GM21367 (cell line): ENCODE data around the gene HCK.

Source experiments
- ATAC-seq: cut with Tn5 transposase; IDR thresholded peaks from one replicate; pipeline ENCODE4 v1.9.1; 2021; ENCODE audit not compliant: unreplicated experiment

The HCK gene

GRCh38 chr20:32125506-32125905 is 73.5 kb downstream of the HCK start:
- no peak for ATAC-seq

- no peak for ATAC-seq
Measured at GRCh38 chr20:32126919-32127318, 74.9 kb downstream of the HCK start.

GRCh38 chr20:32127347-32127746 is 75.3 kb downstream of the HCK start:
- no peak for ATAC-seq

DNA sequence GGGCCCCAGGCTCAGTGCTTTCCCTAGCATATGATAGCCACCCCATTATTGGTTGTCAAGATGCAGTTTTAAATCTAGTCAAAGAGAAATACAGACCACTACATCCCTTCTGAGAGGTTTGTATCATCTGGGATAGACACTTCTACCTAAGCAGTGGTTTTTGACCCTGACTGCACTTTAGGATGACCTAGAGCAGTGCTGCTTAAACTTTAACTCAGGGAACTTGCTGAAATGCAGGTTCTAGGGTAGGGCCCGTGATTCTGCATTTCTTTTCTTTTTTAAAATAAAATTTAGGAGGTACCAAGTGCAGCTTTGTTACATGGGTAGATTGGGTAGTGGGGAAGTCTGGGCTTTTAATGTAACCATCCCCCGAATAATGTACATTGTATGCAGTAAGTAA is 76.1 kb downstream of the HCK start:
- no peak for ATAC-seq

DNA sequence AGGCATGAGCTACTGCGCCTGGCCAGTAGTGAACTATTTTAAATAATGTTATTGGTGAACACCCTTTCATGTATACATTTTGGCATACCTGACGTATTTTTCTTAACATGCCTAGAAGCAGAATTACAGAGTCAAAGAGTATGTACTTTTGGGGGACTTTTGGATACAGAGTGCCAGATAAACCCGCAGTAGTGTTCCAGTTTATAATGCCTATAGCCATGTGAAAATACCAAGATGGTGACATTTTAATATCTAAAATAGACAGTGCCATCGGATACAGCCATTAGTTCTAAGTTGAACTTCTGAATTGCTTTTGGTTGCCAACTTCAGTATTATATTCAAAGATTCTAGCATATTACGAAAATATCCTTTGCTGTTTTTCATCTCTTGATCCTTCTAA is 77.8 kb downstream of the HCK start:
- no peak for ATAC-seq

DNA sequence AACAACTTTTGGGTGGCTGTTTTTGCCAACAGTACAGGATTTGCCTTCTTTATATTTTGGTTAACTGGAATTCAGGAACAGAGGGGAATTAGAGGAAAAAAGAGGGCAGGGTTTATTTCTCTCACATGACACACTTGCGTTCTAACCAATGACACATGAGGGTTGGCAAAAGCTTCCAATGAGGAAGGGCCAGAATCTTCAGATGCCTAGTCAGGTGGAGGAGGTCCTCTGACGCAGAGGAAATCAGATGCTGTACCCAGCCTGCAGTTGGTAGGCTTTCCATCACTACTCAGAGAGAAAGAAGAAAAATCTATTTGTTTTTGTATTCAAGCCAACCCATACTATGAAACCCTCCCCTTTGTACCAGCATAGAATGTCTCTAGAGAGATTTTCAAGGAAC is 78.3 kb downstream of the HCK start:
- ATAC-seq: no peak

DNA sequence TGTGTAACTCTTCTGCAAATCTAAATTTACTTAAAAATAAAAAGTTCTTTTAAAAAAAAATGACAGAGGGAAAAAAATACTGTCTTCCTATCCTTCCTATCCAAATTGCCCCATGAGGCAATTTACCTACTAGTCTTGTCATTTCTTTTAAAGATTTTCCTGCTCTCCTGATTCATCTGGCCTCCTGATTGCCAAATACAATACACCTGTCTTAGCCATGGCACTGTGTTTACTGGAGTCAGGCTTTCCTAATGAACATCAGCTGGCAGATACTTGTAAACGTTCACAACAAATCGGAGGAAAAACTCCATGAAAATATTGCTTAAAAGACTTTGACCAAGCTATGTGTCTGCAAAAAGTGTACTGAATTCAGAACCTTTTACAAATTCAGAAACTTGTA is 78.9 kb downstream of the HCK start:
- no peak for ATAC-seq

GRCh38 chr20:32132911-32133549 is 81.0 kb downstream of the HCK start:
- ATAC-seq: peak; percentile 65

GRCh38 chr20:32134026-32134425 is 82.0 kb downstream of the HCK start:
- no peak for ATAC-seq

GRCh38 chr20:32135983-32136515 is 84.0 kb downstream of the HCK start:
- no peak for ATAC-seq

- no peak for ATAC-seq
Measured at GRCh38 chr20:32138921-32139320, 86.9 kb downstream of the HCK start.

GRCh38 chr20:32139947-32140346 is 87.9 kb downstream of the HCK start:
- no peak for ATAC-seq

- ATAC-seq: no peak
Measured at GRCh38 chr20:32140603-32141002, 88.6 kb downstream of the HCK start.

GRCh38 chr20:32141465-32141980 is 89.5 kb downstream of the HCK start:
- ATAC-seq: no peak

DNA sequence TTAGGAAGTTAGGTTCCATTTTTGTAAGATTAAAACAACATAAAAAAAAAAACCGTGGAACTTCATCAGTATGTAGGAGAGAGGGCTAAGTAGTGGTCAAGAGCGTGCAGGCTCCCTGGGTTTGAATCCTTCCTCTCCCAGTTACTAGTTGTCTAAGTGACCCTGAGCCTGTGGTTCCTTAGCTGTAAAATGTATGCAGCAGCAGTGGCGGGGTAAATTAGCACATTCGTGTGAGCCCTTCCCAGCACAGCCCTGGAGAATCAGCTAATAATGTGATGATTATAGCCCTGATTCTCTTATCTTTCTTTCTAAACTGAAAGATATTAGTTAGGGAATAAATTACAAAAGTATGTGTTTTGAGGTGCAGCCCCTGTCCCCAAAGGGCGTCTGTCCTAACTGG is 90.0 kb downstream of the HCK start:
- no peak for ATAC-seq

DNA sequence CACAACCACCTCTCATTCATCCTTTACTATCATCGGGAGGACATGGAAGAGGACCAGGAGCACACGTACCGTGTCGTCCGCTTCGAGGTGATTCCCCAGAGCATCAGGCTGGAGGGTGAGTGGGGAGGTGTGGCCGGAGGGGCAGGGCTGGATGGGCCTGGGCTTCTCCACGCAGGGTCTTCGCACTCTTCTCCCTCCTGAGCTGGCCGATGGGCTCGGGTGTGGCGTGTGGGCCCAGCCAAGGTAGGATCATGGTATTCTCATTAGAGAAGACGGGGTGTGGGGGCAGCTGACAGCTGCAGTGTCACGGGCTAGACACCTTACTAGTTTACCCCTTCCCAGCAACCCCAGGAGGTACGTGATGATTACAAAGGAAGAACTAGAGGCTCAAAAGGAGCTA is 90.9 kb downstream of the HCK start:
- no peak for ATAC-seq

DNA sequence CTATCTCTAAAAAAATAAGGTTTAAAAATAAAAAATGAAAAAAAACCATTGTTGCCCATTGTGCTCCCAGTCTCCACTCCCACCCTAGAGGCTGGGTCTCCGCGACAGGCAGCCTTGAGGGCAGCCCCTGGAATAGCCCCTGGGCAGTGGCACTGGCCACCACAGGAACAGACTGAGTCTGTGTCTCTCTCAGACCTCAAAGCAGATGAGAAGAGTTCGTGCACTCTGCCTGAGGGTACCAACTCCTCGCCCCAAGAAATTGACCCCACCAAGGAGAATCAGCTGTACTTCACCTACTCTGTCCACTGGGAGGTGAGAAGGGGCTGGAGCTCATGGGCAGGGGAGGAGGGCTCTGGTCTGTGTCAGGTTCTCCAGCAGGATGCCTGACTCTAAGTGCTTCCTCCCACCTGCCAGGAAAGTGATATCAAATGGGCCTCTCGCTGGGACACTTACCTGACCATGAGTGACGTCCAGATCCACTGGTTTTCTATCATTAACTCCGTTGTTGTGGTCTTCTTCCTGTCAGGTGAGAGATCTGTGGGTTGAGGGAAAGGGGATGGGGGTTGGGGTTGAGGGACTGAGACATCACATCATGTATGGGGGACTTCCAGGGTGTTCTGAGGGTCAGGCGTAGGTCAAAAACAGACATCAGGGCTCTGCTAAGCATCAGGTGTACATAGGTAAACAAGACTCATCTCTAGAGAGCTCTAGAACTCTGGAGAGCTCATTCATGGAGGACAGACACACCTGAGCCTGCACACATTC is 93.0 kb downstream of the HCK start:
- ATAC-seq: no peak

DNA sequence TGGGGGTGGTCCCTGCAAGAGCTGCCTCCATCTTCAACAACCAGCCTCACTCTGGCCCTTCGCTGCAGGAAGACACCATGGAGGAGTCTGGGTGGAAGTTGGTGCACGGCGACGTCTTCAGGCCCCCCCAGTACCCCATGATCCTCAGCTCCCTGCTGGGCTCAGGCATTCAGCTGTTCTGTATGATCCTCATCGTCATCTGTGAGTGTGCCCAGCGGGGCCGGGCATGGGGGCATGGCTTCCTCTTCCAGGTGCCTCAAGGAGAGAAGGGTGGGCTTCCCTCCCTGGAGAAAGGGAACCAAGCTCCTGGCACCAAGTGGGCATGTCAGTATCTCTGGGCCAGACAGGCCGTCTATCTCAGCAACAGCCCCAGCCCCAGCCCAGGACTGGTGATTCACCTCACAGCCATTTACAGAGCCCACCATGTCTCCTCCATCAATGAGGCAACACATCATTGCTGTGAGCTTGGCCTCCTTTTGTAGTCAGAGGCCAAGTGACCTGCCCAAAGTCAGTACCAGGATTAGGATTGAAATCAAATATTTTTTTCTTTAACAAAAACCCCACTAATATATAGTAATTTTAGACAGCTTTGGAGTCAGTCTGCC is 97.6 kb downstream of the HCK start:
- ATAC-seq: no peak

DNA sequence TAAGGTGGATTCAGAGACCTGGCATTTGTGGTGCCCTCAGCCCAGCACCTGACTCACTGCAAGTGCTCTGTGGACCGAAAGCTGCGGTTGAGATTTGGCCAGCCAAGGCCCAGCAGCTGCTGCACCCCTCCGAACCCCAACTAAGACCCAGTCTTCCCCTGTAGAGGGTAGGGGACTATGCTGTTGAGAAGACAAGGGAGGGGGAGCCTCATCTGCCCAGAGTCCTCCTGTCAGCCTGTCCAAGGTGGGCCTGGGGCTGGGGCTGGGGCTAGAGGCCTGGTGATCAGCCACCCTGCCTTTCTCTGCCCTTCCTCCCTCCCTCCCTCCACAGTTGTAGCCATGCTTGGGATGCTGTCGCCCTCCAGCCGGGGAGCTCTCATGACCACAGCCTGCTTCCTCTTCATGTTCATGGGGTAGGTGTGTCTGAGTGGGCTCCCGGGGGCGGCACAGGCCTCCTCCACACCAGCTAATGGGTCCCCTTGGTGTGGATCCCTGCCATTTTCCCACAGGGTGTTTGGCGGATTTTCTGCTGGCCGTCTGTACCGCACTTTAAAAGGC is 98.3 kb downstream of the HCK start:
- ATAC-seq: no peak
